Islet precursor cell (in vitro differentiated cells): Measurements from ENCODE around the gene HGFAC.

ENCODE experiments used
- DNase-seq: peaks from one replicate; pipeline ENCODE4 v3.0.0-alpha.2; 2018

HGFAC gene

GRCh38 chr4:3411676-3412075, 30.1 kb upstream of the HGFAC start:
- DNase-seq: no peak

- DNase-seq: no peak
These were observed 29.3 kb upstream of the HGFAC start for GRCh38 chr4:3412257-3413020.

- no peak for DNase-seq
These were observed 28.5 kb upstream of the HGFAC start for GRCh38 chr4:3413217-3413671.

DNA sequence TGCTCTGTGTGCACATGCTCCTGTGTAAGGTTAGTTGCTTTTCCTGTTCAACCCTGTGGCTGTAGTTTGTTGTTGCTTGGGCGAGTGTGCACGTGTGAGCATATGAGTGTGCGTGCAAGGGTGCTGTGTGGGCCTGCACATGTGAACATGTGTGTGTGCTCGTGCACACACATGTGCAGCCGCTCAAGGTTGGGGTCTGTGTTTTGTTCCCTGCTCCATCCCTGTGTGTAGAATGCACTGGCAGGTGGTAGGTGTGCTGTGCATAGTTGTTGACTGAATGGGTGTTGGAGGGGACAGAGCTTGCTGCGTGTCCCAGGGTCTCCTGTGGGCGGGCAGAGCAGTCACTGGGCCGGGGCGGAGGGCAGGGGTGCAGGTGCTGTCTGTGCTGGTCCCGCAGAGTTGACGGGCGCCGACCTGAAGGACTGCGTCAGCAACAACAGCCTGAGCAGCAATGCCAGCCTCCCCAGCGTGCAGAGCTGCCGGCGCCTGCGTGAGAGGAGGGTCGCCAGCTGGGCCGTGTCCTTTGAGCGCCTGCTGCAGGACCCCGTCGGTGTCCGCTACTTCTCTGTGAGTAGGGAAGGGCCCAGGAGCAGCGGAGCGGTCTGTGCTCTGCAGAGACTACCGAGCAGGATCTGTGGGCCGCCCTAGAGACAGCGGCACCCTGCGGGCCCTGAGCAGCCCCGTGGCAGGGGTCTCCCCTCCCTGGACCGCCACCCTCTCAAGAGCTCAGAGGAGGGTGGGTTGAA, 27.9 kb upstream of the HGFAC start:
- no peak for DNase-seq

- no peak for DNase-seq
These were observed 27.1 kb upstream of the HGFAC start for GRCh38 chr4:3414421-3415279.

- no peak for DNase-seq
These were observed 26.2 kb upstream of the HGFAC start for GRCh38 chr4:3415471-3416141.

- DNase-seq: no peak
These were observed 25.5 kb upstream of the HGFAC start for GRCh38 chr4:3416270-3416669.

DNA sequence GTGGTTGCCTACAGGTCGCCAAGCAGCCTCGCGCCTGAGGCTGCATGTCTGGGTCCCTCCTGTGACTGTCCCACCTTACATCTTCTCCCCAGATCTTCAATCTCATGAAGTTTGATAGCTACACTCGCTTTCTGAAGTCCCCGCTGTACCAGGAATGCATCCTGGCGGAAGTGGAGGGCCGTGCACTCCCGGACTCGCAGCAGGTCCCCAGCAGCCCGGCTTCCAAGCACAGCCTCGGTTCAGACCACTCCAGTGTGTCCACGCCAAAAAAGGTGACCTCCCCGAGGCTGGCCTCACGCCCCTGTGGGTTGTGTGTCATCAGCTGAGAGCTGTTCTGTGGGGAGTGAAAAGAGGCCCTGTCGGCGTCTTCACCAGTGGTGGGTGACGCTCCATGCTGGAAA, 24.9 kb upstream of the HGFAC start:
- no peak for DNase-seq

DNA sequence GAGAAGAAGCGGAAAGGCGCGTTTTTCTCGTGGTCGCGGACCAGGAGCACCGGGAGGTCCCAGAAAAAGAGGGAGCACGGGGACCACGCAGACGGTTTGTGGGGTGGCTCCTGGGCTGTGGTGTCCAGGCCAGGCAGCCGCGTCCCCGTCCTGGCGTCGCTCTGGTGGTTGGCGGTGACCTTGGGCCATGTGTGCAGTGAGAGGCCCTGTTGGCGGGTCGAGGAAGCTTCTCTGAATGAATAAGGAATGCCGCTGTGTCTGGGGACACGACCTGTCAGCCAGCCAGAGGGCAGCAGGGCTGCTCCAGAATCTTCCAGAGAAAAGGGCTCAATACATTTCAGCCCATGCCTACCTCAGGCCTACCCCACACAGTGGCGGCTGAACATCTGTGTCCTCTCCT, 24.3 kb upstream of the HGFAC start:
- no peak for DNase-seq

GRCh38 chr4:3418029-3418762, 23.6 kb upstream of the HGFAC start:
- DNase-seq: no peak

GRCh38 chr4:3419836-3420605, 21.7 kb upstream of the HGFAC start:
- no peak for DNase-seq

DNA sequence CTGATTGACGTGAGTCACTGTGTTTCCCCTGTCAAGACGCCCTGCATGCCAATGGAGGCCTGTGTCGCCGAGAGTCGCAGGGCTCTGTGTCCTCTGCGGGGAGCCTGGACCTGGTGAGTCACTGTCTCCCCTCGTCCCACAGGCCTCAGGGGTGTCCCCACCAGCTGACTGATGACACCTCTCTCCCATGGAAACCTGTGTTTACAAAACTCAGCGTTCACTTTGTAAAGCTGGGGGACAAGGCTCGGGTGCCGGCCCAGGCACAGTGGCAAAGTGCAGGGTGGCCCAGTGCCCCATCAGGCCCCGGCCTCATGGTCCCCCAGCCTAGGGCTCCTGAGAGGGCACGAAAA, 21.2 kb upstream of the HGFAC start:
- no peak for DNase-seq

DNA sequence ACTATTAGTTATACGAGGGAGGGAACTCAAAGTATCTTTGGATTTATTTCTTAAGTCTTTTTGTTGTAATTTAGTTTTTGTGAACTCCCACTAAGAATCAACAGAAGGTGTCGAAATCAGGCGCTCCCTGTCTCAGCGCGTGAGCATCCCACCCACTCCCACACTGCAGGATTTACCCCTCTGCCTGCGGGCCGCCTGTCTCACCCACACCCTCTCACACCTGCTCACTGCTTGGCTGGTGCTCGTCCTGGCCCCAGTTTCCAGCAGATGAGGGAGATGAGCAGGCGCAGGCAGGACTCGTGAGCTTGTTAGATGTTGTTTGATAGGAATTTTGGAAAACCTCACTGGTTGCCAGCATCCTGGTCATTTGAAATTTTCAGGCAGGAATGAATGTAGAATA, 20.8 kb upstream of the HGFAC start:
- DNase-seq: no peak

DNA sequence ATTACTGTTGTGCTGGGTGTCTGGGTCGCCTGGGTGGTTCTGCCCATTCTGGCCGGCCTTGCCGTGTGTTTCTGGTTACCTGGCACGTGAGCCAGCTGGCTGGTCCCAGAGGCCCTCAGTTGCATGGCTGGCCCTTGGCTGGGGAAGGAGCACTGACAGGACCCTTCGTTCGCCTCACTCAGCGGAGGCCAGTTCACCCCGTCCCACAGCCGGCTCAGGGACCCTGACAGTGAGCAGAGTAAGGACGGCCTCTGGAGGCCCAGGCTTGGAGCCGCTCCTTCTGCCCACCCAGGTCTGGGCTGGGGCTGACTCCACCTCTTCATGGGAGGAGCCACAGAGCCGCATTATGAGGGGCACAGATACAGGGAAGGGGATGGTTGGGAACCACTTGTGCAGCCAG, 20.3 kb upstream of the HGFAC start:
- no peak for DNase-seq

DNA sequence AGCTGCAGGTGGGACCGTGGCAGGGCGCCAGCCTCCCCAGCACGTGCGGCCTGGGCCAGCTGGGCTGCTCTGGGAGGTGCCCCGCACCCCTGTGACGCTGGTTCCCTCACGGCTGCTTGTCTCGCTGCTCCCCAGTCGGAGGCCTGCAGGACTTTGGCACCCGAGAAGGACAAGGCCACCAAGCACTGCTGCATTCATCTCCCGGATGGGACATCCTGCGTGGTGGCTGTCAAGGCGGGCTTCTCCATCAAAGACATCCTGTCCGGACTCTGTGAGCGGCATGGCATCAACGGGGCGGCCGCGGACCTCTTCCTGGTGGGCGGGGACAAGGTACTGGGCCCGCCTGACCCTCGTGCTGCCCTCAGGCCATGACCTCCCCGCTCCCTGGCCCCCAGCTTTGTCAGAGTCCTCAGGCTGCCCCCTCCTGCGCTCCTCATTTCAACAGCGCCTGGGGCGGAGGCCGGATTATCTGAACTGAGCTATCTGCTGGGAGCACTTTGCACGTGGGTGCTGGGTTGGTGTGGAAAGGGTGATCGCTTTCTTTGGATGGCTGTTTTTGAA, 19.4 kb upstream of the HGFAC start:
- no peak for DNase-seq

- no peak for DNase-seq
These were observed 18.9 kb upstream of the HGFAC start for GRCh38 chr4:3422808-3423297.

DNA sequence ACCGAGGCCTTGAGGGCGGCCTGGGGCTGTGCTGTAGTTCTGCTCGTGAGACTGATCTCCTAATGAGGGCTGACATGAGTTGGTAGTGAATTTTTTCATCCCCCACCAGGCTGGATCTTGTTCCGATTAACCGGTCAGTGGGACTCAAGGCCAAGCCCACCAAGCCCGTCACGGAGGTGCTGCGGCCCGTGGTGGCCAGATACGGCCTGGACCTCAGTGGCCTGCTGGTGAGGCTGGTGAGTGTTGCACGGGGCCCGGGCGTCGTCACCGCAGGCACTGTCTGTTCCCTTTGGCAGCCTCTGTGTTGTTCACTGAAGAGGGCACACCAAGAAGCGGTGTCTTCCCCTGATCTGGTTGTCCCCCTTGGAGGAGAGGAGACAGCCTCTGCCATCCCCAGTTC, 18.4 kb upstream of the HGFAC start:
- DNase-seq: no peak

DNA sequence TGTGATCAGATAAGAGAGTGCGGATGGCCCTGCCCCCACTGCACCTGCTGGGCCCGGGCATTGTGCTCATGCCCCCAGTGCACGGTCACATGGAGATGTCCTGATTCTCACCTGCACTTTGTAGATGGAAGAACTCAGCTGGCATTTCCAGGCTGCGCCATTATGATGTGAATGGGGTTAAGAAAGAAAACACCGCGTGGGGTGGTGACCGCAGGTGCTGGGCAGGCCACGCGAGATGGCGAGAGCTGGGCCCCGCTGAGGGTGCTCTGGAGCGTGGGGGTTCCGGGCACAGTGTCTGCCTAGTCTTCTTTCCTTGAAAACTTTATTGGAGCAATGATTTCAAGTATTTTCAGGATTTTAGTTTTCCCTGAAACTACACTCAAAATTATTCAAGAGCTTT, 17.8 kb upstream of the HGFAC start:
- DNase-seq: no peak

DNA sequence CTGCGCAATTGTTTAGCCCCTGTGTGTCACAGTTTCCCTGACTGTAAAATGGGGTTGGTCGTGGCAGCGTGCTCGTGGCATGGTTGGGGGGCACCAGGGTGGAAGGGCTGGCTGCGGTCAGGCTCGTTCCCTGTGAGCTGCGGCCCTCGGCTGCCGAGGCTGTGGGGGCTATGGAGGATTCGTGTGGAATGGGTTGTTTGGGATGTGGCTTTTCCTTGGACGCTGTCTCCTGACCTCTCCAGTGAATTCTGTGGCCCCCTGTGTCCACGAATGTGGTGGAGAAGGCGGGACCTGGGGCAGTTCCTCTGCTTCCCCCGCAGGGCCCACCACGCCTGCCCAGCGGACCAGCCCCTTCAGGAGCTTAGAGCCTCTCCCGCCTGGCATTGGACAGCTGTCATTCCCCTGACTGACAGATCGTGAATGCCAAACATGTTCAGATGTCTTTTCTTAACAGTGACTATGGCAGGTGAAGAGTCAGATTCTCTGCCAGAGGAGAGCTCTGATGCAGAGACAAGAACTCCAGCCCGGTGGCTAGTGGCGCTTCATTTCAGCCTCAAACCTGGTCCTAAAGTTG, 17.2 kb upstream of the HGFAC start:
- no peak for DNase-seq

GRCh38 chr4:3426465-3427133, 15.2 kb upstream of the HGFAC start:
- no peak for DNase-seq
